Esophagus squamous epithelium (tissue), 4 donors: ENCODE measurements around the gene SLC9A8.

Experiments
- POLR2A ChIP-seq, 4 donors: fragments of 450-650 bp; IDR thresholded peaks; one replicate each; pipeline ENCODE4 v1.6.1; 2017; ENCODE audit warnings: antibody characterized with exemption in 4 of 4, mild to moderate bottlenecking in 4 of 4, moderate library complexity in 3 of 4
- TF ChIP-seq, protein P1 (sequence below), 6 experiments: fragments of 450-650 bp in 4 of 6; fragments of 200-600 bp in 2 of 6; sonication (generic) in 2 of 6; IDR thresholded peaks; one replicate each; pipeline ENCODE4 v1.5.1; 2016 to 2019; ENCODE audit warnings: antibody characterized with exemption in 6 of 6, mild to moderate bottlenecking in 4 of 6, moderate library complexity in 4 of 6

DNA sequence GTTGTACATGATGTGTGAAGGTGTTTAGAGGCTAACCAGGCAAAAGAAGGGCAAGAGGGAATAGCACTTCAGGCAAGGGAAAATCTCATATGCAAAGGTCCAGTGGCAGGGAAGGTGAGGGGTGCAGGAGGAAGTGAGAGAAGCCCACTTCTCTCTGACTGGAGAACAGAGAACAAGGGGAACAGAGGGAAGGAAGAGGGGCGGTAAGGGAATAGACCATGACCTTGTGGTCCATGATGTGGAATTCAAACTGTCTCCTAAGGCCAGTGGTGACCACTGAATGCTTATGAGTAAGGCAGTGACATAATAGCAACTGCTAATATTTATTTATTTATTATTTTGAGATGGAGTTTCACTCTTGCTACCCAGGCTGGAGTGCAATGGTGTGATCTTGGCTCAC lies 20.6 kb upstream of the SLC9A8 start:
- TF ChIP-seq POLR2A (IDR thresholded peaks at IDR 0.05) = no peak
- TF ChIP-seq, protein P1, sequence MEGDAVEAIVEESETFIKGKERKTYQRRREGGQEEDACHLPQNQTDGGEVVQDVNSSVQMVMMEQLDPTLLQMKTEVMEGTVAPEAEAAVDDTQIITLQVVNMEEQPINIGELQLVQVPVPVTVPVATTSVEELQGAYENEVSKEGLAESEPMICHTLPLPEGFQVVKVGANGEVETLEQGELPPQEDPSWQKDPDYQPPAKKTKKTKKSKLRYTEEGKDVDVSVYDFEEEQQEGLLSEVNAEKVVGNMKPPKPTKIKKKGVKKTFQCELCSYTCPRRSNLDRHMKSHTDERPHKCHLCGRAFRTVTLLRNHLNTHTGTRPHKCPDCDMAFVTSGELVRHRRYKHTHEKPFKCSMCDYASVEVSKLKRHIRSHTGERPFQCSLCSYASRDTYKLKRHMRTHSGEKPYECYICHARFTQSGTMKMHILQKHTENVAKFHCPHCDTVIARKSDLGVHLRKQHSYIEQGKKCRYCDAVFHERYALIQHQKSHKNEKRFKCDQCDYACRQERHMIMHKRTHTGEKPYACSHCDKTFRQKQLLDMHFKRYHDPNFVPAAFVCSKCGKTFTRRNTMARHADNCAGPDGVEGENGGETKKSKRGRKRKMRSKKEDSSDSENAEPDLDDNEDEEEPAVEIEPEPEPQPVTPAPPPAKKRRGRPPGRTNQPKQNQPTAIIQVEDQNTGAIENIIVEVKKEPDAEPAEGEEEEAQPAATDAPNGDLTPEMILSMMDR (IDR thresholded peaks at IDR 0.05) = no peak
